T47D (cell line): ENCODE measurements around the gene EIF4G1.
"Not testable (repeated sequence)": the region's sequence is repeated elsewhere in the genome, so short reads cannot be mapped to it uniquely, and the experiment has no call there.

ENCODE experiments used
- DNase-seq, 2 experiments: peaks; one replicate each; pipeline versions ENCODE4 v3.0.0 to v3.0.0-alpha.2; 2011 to 2012; ENCODE audit warnings: low read depth in 1 of 2, low spot score in 1 of 2
- JUND ChIP-seq: IDR thresholded peaks from 2 replicates; pipeline ENCODE4 v1.6.1; 2012; ENCODE audit warnings: low read depth
- in situ Hi-C: cut with HindIII; loops from 2 replicates; pipeline ENCODE4 v1.10.0; 2016; ENCODE audit warnings: low sequenced_read_pairs, low pct_unique_long_range_greater_than_20kb

Gene EIF4G1

GRCh38 chr3:184328516-184328915 is 14.1 kb downstream of the EIF4G1 start:
- no peak for TF ChIP-seq JUND
- in situ Hi-C loops, result no loop called here
- DNase-seq, result no peak

DNA sequence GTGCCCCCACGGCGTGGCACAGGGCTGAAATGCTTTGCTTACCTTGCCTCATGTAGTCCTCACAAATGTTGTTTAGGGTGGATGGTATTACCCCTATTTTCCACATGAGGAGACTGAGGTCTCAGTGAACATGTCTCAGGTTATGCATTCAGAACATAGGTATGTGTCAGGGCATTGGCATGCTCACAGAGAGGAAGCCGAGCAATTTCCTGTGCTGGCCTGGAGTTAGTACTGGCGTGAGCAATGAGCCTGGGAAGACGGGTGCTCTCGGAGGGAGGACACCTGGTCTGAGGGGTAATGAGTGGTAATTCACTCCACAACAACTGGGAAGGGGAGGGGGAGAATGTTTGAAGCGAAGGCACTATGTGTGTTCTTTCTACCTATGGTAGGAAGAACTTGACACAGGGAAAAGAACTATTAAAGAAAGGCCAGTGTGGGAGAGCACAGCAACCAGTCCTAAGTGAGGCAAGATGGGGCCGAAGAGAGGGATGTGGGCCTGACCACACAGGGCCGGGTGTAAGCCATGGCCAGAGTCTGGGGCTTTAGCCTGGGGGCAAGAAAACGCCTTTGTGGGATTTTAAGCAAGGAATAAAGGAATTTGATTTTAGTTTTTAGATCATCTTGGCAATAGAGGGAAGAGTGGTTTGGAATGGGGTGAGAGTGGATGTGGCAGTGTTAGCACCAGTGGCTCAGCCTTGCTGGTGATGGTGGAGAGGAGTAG is 18.1 kb downstream of the EIF4G1 start:
- TF ChIP-seq JUND, result no peak
- in situ Hi-C loops, result no loop called here
- DNase-seq, result no peak

DNA sequence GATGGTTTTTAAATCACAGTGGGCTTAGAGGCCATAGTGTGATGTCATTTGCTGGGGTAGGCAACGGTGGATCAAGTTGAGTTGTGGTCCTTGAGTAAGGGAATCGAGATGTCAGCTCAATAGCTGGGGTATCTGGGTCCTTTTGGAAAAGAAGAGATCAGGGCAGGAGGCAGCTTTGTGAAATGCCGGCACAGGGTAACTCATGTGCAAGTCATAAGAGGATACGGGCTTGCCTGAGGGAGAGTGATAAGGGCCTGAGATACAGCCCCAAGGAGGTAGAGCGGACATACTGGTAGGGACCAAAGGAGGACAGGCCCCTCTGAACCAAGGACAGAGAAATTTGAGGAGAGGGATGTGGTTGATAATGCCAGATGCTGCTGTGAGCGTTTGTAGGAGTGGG is 18.8 kb downstream of the EIF4G1 start:
- no peak for TF ChIP-seq JUND
- in situ Hi-C loops, result no loop called here
- no peak for DNase-seq

GRCh38 chr3:184333700-184334099 is 19.3 kb downstream of the EIF4G1 start:
- DNase-seq, result no peak
- in situ Hi-C loops, result no loop called here
- no peak for TF ChIP-seq JUND

DNA sequence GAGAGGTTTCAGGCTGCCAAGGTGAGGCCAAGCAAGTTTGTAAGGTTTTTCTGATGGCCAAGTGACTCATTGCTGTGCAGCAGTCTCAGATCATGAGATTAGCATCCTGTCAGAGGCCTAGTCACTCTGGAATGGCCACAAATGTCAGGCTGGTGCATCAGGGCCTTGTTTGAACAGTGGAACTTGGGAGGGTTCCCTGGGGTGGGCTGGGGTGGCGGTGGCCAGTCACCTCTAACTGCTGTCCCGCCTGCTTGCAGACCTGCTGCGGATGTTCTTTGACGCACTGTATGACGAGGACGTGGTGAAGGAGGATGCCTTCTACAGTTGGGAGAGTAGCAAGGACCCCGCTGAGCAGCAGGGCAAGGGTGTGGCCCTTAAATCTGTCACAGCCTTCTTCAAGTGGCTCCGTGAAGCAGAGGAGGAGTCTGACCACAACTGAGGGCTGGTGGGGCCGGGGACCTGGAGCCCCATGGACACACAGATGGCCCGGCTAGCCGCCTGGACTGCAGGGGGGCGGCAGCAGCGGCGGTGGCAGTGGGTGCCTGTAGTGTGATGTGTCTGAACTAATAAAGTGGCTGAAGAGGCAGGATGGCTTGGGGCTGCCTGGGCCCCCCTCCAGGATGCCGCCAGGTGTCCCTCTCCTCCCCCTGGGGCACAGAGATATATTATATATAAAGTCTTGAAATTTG is 20.2 kb downstream of the EIF4G1 start:
- in situ Hi-C loops, result no loop called here
- peak; percentile 64 to 78 for DNase-seq
- peak; percentile 58; the same call in 1 of the 2 replicates for TF ChIP-seq JUND

DNA sequence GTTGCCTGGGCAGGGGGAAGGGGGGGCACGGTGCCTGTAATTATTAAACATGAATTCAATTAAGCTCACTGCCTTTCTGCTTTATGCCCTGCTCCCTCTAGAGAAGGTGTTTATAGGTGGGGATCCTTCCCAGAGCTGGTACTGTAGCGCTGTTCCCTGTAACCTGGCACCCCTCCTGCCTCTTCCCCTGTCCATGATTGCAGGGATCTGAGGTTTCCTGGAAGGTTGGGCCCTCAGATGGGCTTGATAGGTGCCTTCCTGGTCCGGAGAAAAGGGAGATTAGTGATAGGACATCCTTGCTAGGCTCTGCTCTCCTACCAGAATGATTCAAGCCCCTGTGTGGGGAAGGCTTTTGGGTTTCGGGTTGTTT is 20.9 kb downstream of the EIF4G1 start:
- in situ Hi-C loops, result no loop called here
- TF ChIP-seq JUND, result no peak
- DNase-seq, result peak in 1 of 2 experiments; percentile 55

DNA sequence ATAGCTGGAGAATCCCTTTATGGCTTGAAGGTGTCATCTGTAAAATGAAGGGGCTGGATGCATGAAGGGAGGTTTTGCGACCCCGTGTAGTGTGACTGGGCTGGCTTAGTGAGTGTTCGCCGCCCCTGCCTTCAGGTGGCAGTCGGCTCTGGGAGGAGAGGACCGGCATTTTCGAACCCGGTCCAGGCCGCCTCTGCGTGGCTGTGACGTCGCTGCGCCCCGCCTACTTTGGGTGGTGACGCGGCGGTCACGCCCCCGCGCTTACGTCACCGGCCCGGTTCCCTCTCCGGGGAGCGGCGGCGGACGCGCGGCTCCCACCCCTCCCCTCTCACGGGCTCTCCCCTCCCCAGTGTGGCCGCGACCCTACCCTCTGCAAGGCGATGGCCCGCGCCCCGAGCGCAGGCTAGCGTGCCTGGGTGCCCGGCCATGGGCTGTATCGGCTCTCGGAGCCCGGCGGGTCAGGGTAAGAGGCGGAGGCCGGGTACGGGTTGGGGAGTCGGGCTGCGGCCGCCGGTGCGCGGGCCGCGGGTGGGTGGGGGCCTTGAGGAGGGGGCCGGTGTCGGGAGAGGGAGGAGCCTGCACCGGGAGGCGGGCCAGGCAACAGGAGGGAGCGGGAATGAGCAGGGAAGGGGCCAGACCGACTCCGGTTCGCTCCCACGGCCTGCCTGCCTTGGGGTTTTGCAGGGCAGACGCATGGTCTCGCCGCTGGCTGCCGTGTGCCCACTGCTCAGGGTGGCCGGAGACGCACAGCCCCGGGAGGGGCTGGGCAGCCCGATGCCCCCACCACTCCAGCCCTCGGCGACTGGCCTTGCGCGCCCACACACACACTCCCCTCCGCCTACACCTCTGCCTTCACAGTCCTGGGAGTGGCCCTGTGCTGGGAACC is 21.5 kb downstream of the EIF4G1 start:
- peak; percentile 94 to 97 for DNase-seq
- no peak; the same call in 1 of the 2 replicates for TF ChIP-seq JUND
- in situ Hi-C loops, result no loop called here

- TF ChIP-seq JUND, result no peak
- peak; percentile 72 to 86 for DNase-seq
- in situ Hi-C loops, result no loop called here
Observed at GRCh38 chr3:184336547-184337398, 22.4 kb downstream of the EIF4G1 start.

DNA sequence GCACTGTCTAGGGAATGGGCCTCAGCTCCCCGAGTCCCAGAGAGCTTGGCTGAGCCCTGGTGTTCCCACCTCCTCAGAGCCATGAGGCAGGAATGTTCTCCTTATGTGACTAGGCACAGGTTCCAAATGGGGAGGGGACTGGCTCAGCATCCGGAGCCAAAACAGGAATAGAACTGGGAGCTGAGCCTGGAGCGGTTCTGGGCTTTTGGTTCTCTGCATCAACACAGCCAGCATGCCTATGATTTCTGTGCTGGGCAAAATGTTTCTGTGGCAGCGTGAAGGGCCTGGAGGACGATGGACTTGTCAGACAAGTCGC is 23.0 kb downstream of the EIF4G1 start, which contains the start of gene FAM131A:
TSS of gene FAM131A (plus strand) at position 202 of the 316 bp plus-strand sequence. CDS start at position 233, 31 bp downstream.
- TF ChIP-seq JUND, result no peak
- in situ Hi-C loops, result no loop called here
- DNase-seq, result no peak

DNA sequence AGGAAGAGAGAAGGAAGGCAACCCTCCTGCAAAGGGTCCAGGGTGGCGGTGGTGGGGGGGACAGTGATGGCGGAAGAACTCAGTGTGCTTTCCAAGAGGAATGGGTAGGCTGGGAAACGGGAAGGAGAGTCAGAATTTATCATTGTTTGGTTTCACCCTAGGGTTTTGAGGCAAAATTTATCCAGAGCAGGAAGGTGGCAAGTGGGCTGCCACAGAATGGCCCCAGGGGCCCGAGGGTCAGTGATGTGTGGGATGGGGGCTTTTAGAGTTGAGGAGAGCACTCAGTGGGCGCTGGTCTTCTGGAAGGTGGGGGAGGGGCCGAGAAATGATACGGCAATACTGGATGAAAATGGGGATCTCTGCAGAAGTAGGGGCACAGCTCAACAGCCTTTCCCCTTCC is 23.6 kb downstream of the EIF4G1 start:
- no peak for TF ChIP-seq JUND
- DNase-seq, result no peak
- in situ Hi-C loops, result no loop called here

DNA sequence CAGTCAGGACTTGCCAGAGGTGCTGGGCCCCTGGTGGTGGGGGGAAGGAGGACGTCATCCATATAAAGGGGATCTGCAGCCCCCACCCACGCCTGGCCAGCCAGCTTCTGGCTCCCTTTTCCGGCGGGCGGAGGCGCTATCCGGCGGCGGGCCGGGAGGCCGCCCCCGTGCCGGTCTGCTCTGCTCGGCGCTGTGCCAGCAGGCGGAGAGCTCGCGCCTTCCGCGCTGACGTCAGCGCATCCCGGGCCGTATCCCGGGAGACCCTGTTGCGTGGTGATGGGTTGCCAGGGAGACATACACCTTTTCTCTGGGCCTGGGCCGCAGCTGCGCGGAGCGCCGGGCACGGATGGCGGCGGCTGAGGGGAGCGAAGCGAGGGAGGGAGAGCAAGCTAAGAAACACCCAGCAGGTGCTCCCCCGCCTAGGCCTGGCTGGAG is 24.1 kb downstream of the EIF4G1 start:
- in situ Hi-C loops, result no loop called here
- no peak for TF ChIP-seq JUND

GRCh38 chr3:184339001-184339400 is 24.6 kb downstream of the EIF4G1 start:
- no peak for TF ChIP-seq JUND
- in situ Hi-C loops, result no loop called here
- DNase-seq, result no peak

More for the DNA sequence above, 24.1 kb downstream of the EIF4G1 start:
- no peak for DNase-seq

DNA sequence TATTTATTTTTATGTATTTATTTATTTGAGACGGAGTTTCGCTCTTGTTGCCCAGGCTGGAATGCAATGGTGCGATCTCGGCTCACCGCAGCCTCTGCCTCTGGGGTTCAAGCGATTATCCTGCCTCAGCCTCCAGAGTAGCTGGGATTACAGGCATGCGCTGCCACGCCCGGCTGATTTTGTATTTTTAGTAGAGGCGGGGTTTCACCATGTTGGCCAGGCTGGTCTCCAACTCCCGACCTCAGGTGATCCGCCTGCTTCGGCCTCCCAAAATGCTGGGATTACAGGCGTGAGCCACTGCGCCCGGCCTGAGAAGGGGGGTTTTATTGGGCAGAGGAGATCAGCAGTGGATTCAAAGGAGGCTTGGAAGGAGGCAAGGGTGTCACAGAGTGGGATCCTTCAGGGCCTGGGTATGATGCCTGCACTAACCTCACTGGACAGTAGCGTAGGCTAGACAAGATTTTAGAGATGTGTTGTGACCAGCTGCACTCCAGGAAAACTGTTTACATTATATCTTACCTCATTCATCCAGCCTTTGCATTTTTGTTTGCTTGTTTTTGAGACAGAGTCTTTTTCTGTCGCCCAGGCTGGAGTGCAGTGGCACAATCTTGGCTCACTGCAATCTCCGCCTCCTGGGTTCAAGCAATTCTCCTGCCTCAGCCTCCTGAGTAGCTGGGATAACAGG is 25.2 kb downstream of the EIF4G1 start:
- DNase-seq, in situ Hi-C loops: not testable (repeated sequence)
